ENCODE data around the gene TSSK1B. TPM values are rescaled to one million over a fixed set of nuclear protein-coding genes. Genes with fewer than 3 reads are reported as not detected.

The TSSK1B gene
- total RNA-seq, 1 donor, result 0.72 TPM

- Histone ChIP-seq H3K4me3 (ENCODE audit: insufficient read depth, low read length) (no peak overlapping the region), H3K36me3 (ENCODE audit: insufficient read depth, low read length) (no peaks in the 10 kb centered on the region), H3K79me2 (ENCODE audit: insufficient read depth, low read length) (no peaks in the 10 kb centered on the region), H3K27ac (ENCODE audit: low read depth, low read length) (no peak overlapping the region), H2AFZ (ENCODE audit: low read length) (no peak overlapping the region), H3K9me3 (ENCODE audit: low read depth, low read length) (no peaks in the 10 kb centered on the region), H3K4me2 (ENCODE audit: insufficient read depth, low read length) (no peak overlapping the region), H4K20me1 (ENCODE audit: insufficient read depth, low read length) (no peaks in the 10 kb centered on the region), H3K27me3 (ENCODE audit: insufficient read depth, low read length) (no peaks in the 10 kb centered on the region), H3K4me1 (ENCODE audit: insufficient read depth, low read length) (no peaks in the 10 kb centered on the region)
- TF ChIP-seq CTCF (IDR thresholded peaks at IDR 0.05; ENCODE audit: extremely low read depth, low read depth, low read length), result no peak
- DNase-seq (ENCODE audit: insufficient read length, low spot score, missing footprints), result no peak
These were observed 15.7 kb upstream of the TSSK1B start for GRCh38 chr5:113450462-113450861.

GRCh38 chr5:113448252-113448651 lies 13.5 kb upstream of the TSSK1B start:
- H3K79me2 ChIP-seq (ENCODE audit: insufficient read depth, low read length), result no peaks in the 10 kb centered on the region
- no peak overlapping the region for H3K4me3 ChIP-seq (ENCODE audit: insufficient read depth, low read length)
- H2AFZ ChIP-seq (ENCODE audit: low read length), result no peak overlapping the region
- H3K4me2 ChIP-seq (ENCODE audit: insufficient read depth, low read length), result no peak overlapping the region
- H3K4me1 ChIP-seq (ENCODE audit: insufficient read depth, low read length), result no peaks in the 10 kb centered on the region
- no peak for DNase-seq (ENCODE audit: insufficient read length, low spot score, missing footprints)
- H3K27me3 ChIP-seq (ENCODE audit: insufficient read depth, low read length), result no peaks in the 10 kb centered on the region
- no peak overlapping the region for H3K27ac ChIP-seq (ENCODE audit: low read depth, low read length)
- no peaks in the 10 kb centered on the region for H3K36me3 ChIP-seq (ENCODE audit: insufficient read depth, low read length)
- H4K20me1 ChIP-seq (ENCODE audit: insufficient read depth, low read length), result no peaks in the 10 kb centered on the region
- no peaks in the 10 kb centered on the region for H3K9me3 ChIP-seq (ENCODE audit: low read depth, low read length)
- TF ChIP-seq CTCF (IDR thresholded peaks at IDR 0.05; ENCODE audit: extremely low read depth, low read depth, low read length), result no peak

- no peak for DNase-seq (ENCODE audit: insufficient read length, low spot score, missing footprints)
- TF ChIP-seq CTCF (IDR thresholded peaks at IDR 0.05; ENCODE audit: extremely low read depth, low read depth, low read length), result peak; percentile 34
These were observed 12.8 kb upstream of the TSSK1B start for GRCh38 chr5:113447498-113448050.

GRCh38 chr5:113446358-113446927 lies 11.7 kb upstream of the TSSK1B start:
- Histone ChIP-seq H3K4me1 (ENCODE audit: insufficient read depth, low read length) (no peaks in the 10 kb centered on the region), H4K20me1 (ENCODE audit: insufficient read depth, low read length) (no peaks in the 10 kb centered on the region), H2AFZ (ENCODE audit: low read length) (no peak overlapping the region), H3K27me3 (ENCODE audit: insufficient read depth, low read length) (no peaks in the 10 kb centered on the region), H3K4me2 (ENCODE audit: insufficient read depth, low read length) (no peak overlapping the region), H3K4me3 (ENCODE audit: insufficient read depth, low read length) (no peak overlapping the region), H3K79me2 (ENCODE audit: insufficient read depth, low read length) (no peaks in the 10 kb centered on the region), H3K9me3 (ENCODE audit: low read depth, low read length) (no peaks in the 10 kb centered on the region), H3K36me3 (ENCODE audit: insufficient read depth, low read length) (no peaks in the 10 kb centered on the region), H3K27ac (ENCODE audit: low read depth, low read length) (no peak overlapping the region)
- no peak for TF ChIP-seq CTCF (IDR thresholded peaks at IDR 0.05; ENCODE audit: extremely low read depth, low read depth, low read length)
- DNase-seq (ENCODE audit: insufficient read length, low spot score, missing footprints), result no peak

More at GRCh38 chr5:113447498-113448050, 12.8 kb upstream of the TSSK1B start:
- Histone ChIP-seq H3K79me2 (ENCODE audit: insufficient read depth, low read length) (no peaks in the 10 kb centered on the region), H3K4me2 (ENCODE audit: insufficient read depth, low read length) (no peak overlapping the region), H3K27me3 (ENCODE audit: insufficient read depth, low read length) (no peaks in the 10 kb centered on the region), H3K4me1 (ENCODE audit: insufficient read depth, low read length) (no peaks in the 10 kb centered on the region), H2AFZ (ENCODE audit: low read length) (no peak overlapping the region), H3K4me3 (ENCODE audit: insufficient read depth, low read length) (no peak overlapping the region), H4K20me1 (ENCODE audit: insufficient read depth, low read length) (no peaks in the 10 kb centered on the region), H3K36me3 (ENCODE audit: insufficient read depth, low read length) (no peaks in the 10 kb centered on the region), H3K9me3 (ENCODE audit: low read depth, low read length) (no peaks in the 10 kb centered on the region), H3K27ac (ENCODE audit: low read depth, low read length) (no peak overlapping the region)
